Choroid plexus epithelial cell (primary cell): ENCODE results near the gene CALHM4.

Source experiments
- DNase-seq: peaks from one replicate; pipeline ENCODE4 v3.0.0-alpha.2; 2010; ENCODE audit warnings: low read depth
- H3K4me3 ChIP-seq: 2 replicates; pipeline ENCODE4 v1.5.1; 2011; ENCODE audit warnings: low read depth, mild to moderate bottlenecking, control low read depth, low read length, moderate library complexity
- CTCF ChIP-seq: conservative IDR thresholded peaks from 2 replicates; pipeline ENCODE4 v1.5.1; 2011; ENCODE audit warnings: low read depth, mild to moderate bottlenecking, control low read depth, inconsistent platforms, low read length, moderate library complexity

CALHM4 gene

GRCh38 chr6:116553451-116553850, at the start of gene CALHM4:
Gene CALHM4, plus strand, starts transcription at chr6:116553751. Its CDS starts 43 bp downstream, at chr6:116553794.
- DNase-seq = no peak
- no peak for TF ChIP-seq CTCF
- H3K4me3 ChIP-seq = no peak within 1 kb of the TSS

- no peak overlapping the region for H3K4me3 ChIP-seq
- peak; percentile 61 for DNase-seq
- TF ChIP-seq CTCF = no peak
Measured at GRCh38 chr6:116507324-116507723, 46.2 kb upstream of the CALHM4 start.

- no peak for DNase-seq
- no peak for TF ChIP-seq CTCF
- no peak overlapping the region for H3K4me3 ChIP-seq
Measured at GRCh38 chr6:116508527-116508926, 45.0 kb upstream of the CALHM4 start.

GRCh38 chr6:116511424-116512110, 42.0 kb upstream of the CALHM4 start, which contains the start of gene CALHM5:
Gene CALHM5, plus strand, starts transcription at chr6:116511639. Its CDS starts 58 bp downstream, at chr6:116511697.
- TF ChIP-seq CTCF = peak; percentile 74
- DNase-seq = peak; percentile 94
- H3K4me3 ChIP-seq = peak within 1 kb of the TSS; percentile 60

- TF ChIP-seq CTCF = no peak
- peak; percentile 62 for DNase-seq
- H3K4me3 ChIP-seq = peak overlapping the region; percentile 60
Measured at GRCh38 chr6:116512111-116512559, 41.4 kb upstream of the CALHM4 start.

- no peak for TF ChIP-seq CTCF
- H3K4me3 ChIP-seq = peak overlapping the region; percentile 60
- DNase-seq = no peak
Measured at GRCh38 chr6:116512734-116513133, 40.8 kb upstream of the CALHM4 start.
